Fibroblast of the aortic adventitia (primary cell): ENCODE data around the gene APBA2. TPM values are rescaled to one million over a fixed set of nuclear protein-coding genes. Genes with fewer than 3 reads are reported as not detected.
"Not testable (repeated sequence)": the region's sequence is repeated elsewhere in the genome, so short reads cannot be mapped to it uniquely, and the experiment has no call there.

Experiments
- DNase-seq: peaks from one replicate; pipeline ENCODE4 v3.0.0-alpha.2; 2010; ENCODE audit warnings: low read depth
- H3K4me3 ChIP-seq: 2 replicates; pipeline ENCODE4 v1.5.1; 2011; ENCODE audit warnings: low read depth, mild to moderate bottlenecking, control low read depth, low read length, moderate library complexity
- total RNA-seq: library from RNA; depleted of rRNA; stranded (reverse); fragments of >200 nt; gene quantifications from 2 replicates; pipeline ENCODE4 v1.2.3, GENCODE V29; 2012; ENCODE audit warnings: low replicate concordance
- TF ChIP-seq, protein P1 (sequence below): IDR thresholded peaks from 2 replicates; pipeline ENCODE4 v1.5.1; 2011; ENCODE audit warnings: mild to moderate bottlenecking, low read length, control low read depth, inconsistent platforms; ENCODE audit not compliant: insufficient read depth

APBA2 gene
- total RNA-seq, 1 donor = 1.8 TPM

DNA sequence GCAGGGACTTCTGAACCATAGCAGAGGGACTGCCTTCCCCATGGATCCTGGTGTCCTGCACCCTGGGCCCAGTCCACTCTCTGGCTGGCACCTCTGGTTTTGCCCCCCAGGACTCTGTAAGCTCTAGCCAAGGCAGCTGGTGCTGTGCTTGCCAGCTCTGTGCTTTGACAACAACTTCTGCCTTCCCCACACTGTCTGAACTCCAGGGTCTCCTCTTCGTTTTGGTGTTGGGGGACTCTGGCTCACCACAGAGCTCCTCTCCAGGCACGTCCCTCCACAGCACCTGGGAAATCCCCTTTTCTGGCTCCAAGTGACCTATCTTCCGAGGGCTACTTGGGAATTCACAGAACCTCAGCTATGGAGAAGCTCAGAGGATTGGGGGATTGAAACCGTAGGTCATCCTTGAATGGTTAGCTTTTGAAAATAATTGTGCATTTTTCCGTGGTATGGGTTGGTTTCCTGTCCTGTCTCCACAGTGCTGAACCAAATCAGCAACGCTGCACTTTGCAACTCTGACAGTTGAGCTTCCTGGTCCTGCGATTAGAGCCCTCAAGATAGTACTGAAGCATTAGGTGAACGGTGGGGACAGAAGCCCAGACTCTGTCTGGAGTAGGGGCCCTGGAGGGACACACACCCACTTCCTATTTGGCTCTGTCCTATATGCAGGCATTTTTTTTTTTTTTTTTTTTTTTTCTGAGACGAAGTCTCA is 152.4 kb downstream of the APBA2 start:
- no peak for DNase-seq
- TF ChIP-seq, protein P1, sequence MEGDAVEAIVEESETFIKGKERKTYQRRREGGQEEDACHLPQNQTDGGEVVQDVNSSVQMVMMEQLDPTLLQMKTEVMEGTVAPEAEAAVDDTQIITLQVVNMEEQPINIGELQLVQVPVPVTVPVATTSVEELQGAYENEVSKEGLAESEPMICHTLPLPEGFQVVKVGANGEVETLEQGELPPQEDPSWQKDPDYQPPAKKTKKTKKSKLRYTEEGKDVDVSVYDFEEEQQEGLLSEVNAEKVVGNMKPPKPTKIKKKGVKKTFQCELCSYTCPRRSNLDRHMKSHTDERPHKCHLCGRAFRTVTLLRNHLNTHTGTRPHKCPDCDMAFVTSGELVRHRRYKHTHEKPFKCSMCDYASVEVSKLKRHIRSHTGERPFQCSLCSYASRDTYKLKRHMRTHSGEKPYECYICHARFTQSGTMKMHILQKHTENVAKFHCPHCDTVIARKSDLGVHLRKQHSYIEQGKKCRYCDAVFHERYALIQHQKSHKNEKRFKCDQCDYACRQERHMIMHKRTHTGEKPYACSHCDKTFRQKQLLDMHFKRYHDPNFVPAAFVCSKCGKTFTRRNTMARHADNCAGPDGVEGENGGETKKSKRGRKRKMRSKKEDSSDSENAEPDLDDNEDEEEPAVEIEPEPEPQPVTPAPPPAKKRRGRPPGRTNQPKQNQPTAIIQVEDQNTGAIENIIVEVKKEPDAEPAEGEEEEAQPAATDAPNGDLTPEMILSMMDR = no peak
- H3K4me3 ChIP-seq = no peak overlapping the region

- no peak overlapping the region for H3K4me3 ChIP-seq
- TF ChIP-seq, protein P1 = no peak
- DNase-seq = no peak
These were observed 153.9 kb downstream of the APBA2 start for GRCh38 chr15:29039466-29040369.

- DNase-seq = peak; percentile 25
- TF ChIP-seq, protein P1 = no peak
These were observed 154.6 kb downstream of the APBA2 start for GRCh38 chr15:29040370-29040751.

GRCh38 chr15:29043736-29044502 is 158.1 kb downstream of the APBA2 start:
- no peak overlapping the region for H3K4me3 ChIP-seq
- DNase-seq = no peak
- TF ChIP-seq, protein P1 = no peak

More at GRCh38 chr15:29040370-29040751, 154.6 kb downstream of the APBA2 start:
- no peak overlapping the region for H3K4me3 ChIP-seq

- no peak overlapping the region for H3K4me3 ChIP-seq
- DNase-seq = no peak
- TF ChIP-seq, protein P1 = no peak
These were observed 158.7 kb downstream of the APBA2 start for GRCh38 chr15:29044503-29044901.

GRCh38 chr15:29045161-29045560 is 159.4 kb downstream of the APBA2 start:
- not testable (repeated sequence) for H3K4me3 ChIP-seq, DNase-seq

DNA sequence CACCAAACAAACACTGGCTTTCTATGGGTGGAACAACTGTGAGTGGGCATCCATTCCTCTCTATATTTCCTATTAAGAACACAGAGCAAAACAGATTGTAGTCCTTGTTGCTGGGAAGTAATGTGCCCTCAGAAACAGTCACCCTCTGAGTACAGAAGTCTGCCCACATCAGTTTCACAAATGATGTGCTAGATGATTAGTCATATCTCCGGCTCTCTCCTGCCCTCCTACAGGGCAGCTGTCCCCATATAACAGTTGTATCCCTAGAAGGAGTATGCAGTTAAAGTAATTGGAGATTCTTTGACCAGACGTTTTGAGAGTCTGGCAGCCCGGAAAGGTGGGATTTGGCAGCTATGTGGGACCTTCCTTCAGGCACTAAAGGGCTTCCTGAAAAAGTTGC is 159.9 kb downstream of the APBA2 start:
- no peak for DNase-seq
- TF ChIP-seq, protein P1 = no peak
- no peak overlapping the region for H3K4me3 ChIP-seq
